ENCODE results near the gene GJC3. TPM values are rescaled to one million over a fixed set of nuclear protein-coding genes. Genes with fewer than 3 reads are reported as not detected.

GJC3 gene
- total and polyA plus RNA-seq, 2 of the 13 experiments (the other 11 are each of a cell fraction or from before 2014, with no cell fraction given): 0.75 to 1.4 TPM

GRCh38 chr7:99976626-99977025, 47.2 kb upstream of the GJC3 start (continued):
- TF ChIP-seq ZNF646 (CRISPR knock-in tag; IDR thresholded peaks at IDR 0.05) (no peak), ZNF281 (CRISPR knock-in tag; IDR thresholded peaks at IDR 0.05; ENCODE audit: borderline replicate concordance) (no peak), GATAD1 (CRISPR knock-in tag; IDR thresholded peaks at IDR 0.05) (no peak), ZBTB3 (CRISPR knock-in tag; IDR thresholded peaks at IDR 0.05; ENCODE audit: borderline replicate concordance, low read depth) (no peak), ZKSCAN1 (IDR thresholded peaks at IDR 0.05; ENCODE audit: low read length) (no peak), GMEB1 (CRISPR knock-in tag; IDR thresholded peaks at IDR 0.05; ENCODE audit: borderline replicate concordance) (no peak), FOSL2 (CRISPR knock-in tag; IDR thresholded peaks at IDR 0.05) (peak; percentile 87), CREM (IDR thresholded peaks at IDR 0.05) (0 out of 2 replicates have a peak, but pooled peaks have one; percentile 18), CREM (CRISPR knock-in tag; IDR thresholded peaks at IDR 0.05) (no peak), ZNF770 (CRISPR knock-in tag; IDR thresholded peaks at IDR 0.05) (peak; percentile 3; the same call in 1 of the 2 replicates), ZNF207 (IDR thresholded peaks at IDR 0.05; ENCODE audit: borderline replicate concordance) (no peak), ISL2 (CRISPR knock-in tag; IDR thresholded peaks at IDR 0.05) (no peak), MLLT10 (CRISPR knock-in tag; IDR thresholded peaks at IDR 0.05) (no peak), DNMT3B (CRISPR knock-in tag; conservative IDR thresholded peaks at IDR 0.05) (no peak), MAX (IDR thresholded peaks at IDR 0.05) (peak; percentile 14; the same call in 1 of the 2 replicates)

Measured in HepG2 (cell line).